ENCODE measurements around the gene IL1RAP. TPM values are rescaled to one million over a fixed set of nuclear protein-coding genes. Genes with fewer than 3 reads are reported as not detected.

The IL1RAP gene
- total RNA-seq, 2 donors from 2014 or later = 17.7 to 18.0 TPM

GRCh38 chr3:190505381-190506003 lies 8.4 kb upstream of the IL1RAP start:
- Histone ChIP-seq H3K9me3 (no peaks in the 10 kb centered on the region), H3K4me1 (replicated peaks) (no peaks in the 10 kb centered on the region), H3K27me3 (replicated peaks; ENCODE audit: insufficient read depth) (no peaks in the 10 kb centered on the region), H3K4me3 (no peak overlapping the region), H3K36me3 (no peaks in the 10 kb centered on the region), H3K27ac (no peak overlapping the region)
- WGBS = 80% methylated on average over 3 of the region's 3 CpGs
- TF ChIP-seq CTCF (IDR thresholded peaks at IDR 0.05) (no peak), POLR2A (IDR thresholded peaks at IDR 0.05) (no peak), POLR2AphosphoS5 (IDR thresholded peaks at IDR 0.05) (no peak)
- intact Hi-C loops (cut with DNase I) = no loop called here
- no peak for DNase-seq (ENCODE audit: low spot score)

- intact Hi-C loops (cut with DNase I) = no loop called here
- Histone ChIP-seq H3K36me3 (no peaks in the 10 kb centered on the region), H3K4me3 (no peak overlapping the region), H3K27me3 (replicated peaks; ENCODE audit: insufficient read depth) (no peaks in the 10 kb centered on the region), H3K4me1 (replicated peaks) (no peaks in the 10 kb centered on the region), H3K27ac (no peak overlapping the region), H3K9me3 (no peaks in the 10 kb centered on the region)
- 95% methylated on average over 4 of the region's 4 CpGs for WGBS
- no peak for DNase-seq (ENCODE audit: low spot score)
- TF ChIP-seq CTCF (IDR thresholded peaks at IDR 0.05) = no peak
- no peak for TF ChIP-seq POLR2AphosphoS5 (IDR thresholded peaks at IDR 0.05)
- no peak for TF ChIP-seq POLR2A (IDR thresholded peaks at IDR 0.05)
Measured at GRCh38 chr3:190506271-190506670, 7.6 kb upstream of the IL1RAP start.

GRCh38 chr3:190512666-190513065 lies 1.2 kb upstream of the IL1RAP start:
- WGBS = 95% methylated on average over 3 of the region's 3 CpGs
- Histone ChIP-seq H3K9me3 (no peaks in the 10 kb centered on the region), H3K4me3 (no peak overlapping the region), H3K36me3 (no peaks in the 10 kb centered on the region), H3K27ac (no peak overlapping the region), H3K27me3 (replicated peaks; ENCODE audit: insufficient read depth) (no peaks in the 10 kb centered on the region), H3K4me1 (replicated peaks) (no peaks in the 10 kb centered on the region)
- TF ChIP-seq CTCF (IDR thresholded peaks at IDR 0.05) = no peak
- TF ChIP-seq POLR2A (IDR thresholded peaks at IDR 0.05) = no peak
- no peak for TF ChIP-seq POLR2AphosphoS5 (IDR thresholded peaks at IDR 0.05)
- intact Hi-C loops (cut with DNase I) = no loop called here
- DNase-seq (ENCODE audit: low spot score) = no peak

GRCh38 chr3:190514413-190515153 lies 698 bp downstream of the IL1RAP start:
- Histone ChIP-seq H3K36me3 (no peaks in the 10 kb centered on the region), H3K27ac (peak overlapping the region; percentile 59 to 72), H3K27me3 (replicated peaks; ENCODE audit: insufficient read depth) (no peaks in the 10 kb centered on the region), H3K4me1 (replicated peaks) (no peaks in the 10 kb centered on the region), H3K9me3 (no peaks in the 10 kb centered on the region), H3K4me3 (peak overlapping the region; percentile 55 to 60)
- intact Hi-C loops (cut with DNase I) = no loop called here
- DNase-seq (ENCODE audit: low spot score) = peak; percentile 48
- TF ChIP-seq POLR2A (IDR thresholded peaks at IDR 0.05) = no peak
- no peak for TF ChIP-seq POLR2AphosphoS5 (IDR thresholded peaks at IDR 0.05)
- no peak for TF ChIP-seq CTCF (IDR thresholded peaks at IDR 0.05)
- WGBS = under 1% methylated on average over 29 of the region's 29 CpGs

- Histone ChIP-seq H3K4me3 (no peak overlapping the region), H3K36me3 (no peaks in the 10 kb centered on the region), H3K9me3 (no peaks in the 10 kb centered on the region), H3K27me3 (replicated peaks; ENCODE audit: insufficient read depth) (no peaks in the 10 kb centered on the region), H3K27ac (no peak overlapping the region), H3K4me1 (replicated peaks) (no peaks in the 10 kb centered on the region)
- TF ChIP-seq POLR2A (IDR thresholded peaks at IDR 0.05) (no peak), POLR2AphosphoS5 (IDR thresholded peaks at IDR 0.05) (no peak)
- intact Hi-C loops (cut with DNase I) = no loop called here
- 92% methylated on average over 1 of the region's 1 CpG for WGBS
- DNase-seq (ENCODE audit: low spot score) = no peak
Measured at GRCh38 chr3:190516416-190516815, 2.5 kb downstream of the IL1RAP start.

Measured in prostate gland (tissue), 2 donors.